Naive thymus-derived CD4-positive, alpha-beta T cell (primary cell): Measurements from ENCODE around the gene TSHZ2. TPM values are rescaled to one million over a fixed set of nuclear protein-coding genes. Genes with fewer than 3 reads are reported as not detected.

Source experiments
- ATAC-seq: fragments of 150-1000 bp; cut with Tn5 transposase; 2 replicates; pipeline ENCODE4 v1.10.0; 2021; ENCODE audit warnings: mild to moderate bottlenecking, moderate library complexity
- CTCF ChIA-PET: fragments of 350-600 bp; sonication (Branson Sonifier 250); formaldehyde crosslinking; loops from one replicate; lab custom pipeline; 2021; ENCODE audit warnings: antibody characterized with exemption; lab: Charles Lee
- POLR2A ChIA-PET: fragments of 350-600 bp; sonication (Branson Sonifier 250); formaldehyde crosslinking; loops from one replicate; lab custom pipeline; 2021; ENCODE audit warnings: antibody characterized with exemption, inconsistent platforms; lab: Charles Lee
- DNase-seq, 9 donors: peaks; one replicate each; pipeline versions ENCODE4 v3.0.0 to v3.0.0-alpha.2; 2020 to 2022; ENCODE audit warnings: mixed read lengths in 1 of 9
- H3K27ac ChIP-seq: one replicate; pipeline ENCODE4 v1.7.0; 2013; ENCODE audit warnings: mild to moderate bottlenecking, low read depth, low read length, moderate library complexity
- H3K27me3 ChIP-seq, 2 donors: one replicate each; pipeline ENCODE4 v1.7.0; 2013; ENCODE audit warnings: low read length in 2 of 2, mild to moderate bottlenecking in 2 of 2, moderate library complexity in 2 of 2; ENCODE audit not compliant: control insufficient read depth in 2 of 2, insufficient read depth in 2 of 2
- H3K36me3 ChIP-seq, 3 experiments: 1 replicate in 2 of 3; 2 replicates in 1 of 3; pipeline ENCODE4 v1.7.0; 2013; ENCODE audit warnings: low read length in 3 of 3, mild to moderate bottlenecking in 3 of 3, moderate library complexity in 1 of 3; ENCODE audit not compliant: insufficient read depth in 3 of 3, control insufficient read depth in 2 of 3
- H3K4me1 ChIP-seq, 2 donors: one replicate each; pipeline ENCODE4 v1.7.0; 2013; ENCODE audit warnings: low read length in 2 of 2, mild to moderate bottlenecking in 2 of 2, moderate library complexity in 1 of 2; ENCODE audit not compliant: control insufficient read depth in 2 of 2, insufficient read depth in 2 of 2
- H3K4me3 ChIP-seq: 2 replicates; pipeline ENCODE4 v1.7.0; 2013; ENCODE audit warnings: mild to moderate bottlenecking, low read length
- H3K9me3 ChIP-seq, 3 experiments: 1 replicate in 2 of 3; 2 replicates in 1 of 3; pipeline ENCODE4 v1.7.0; 2013; ENCODE audit warnings: low read length in 3 of 3; ENCODE audit not compliant: control insufficient read depth in 2 of 3
- H3K27ac Mint-ChIP-seq, 9 donors: one replicate each; pipeline ENCODE4 v1.8.0; 2020 to 2022; ENCODE audit warnings: mixed read lengths in 9 of 9, mild to moderate bottlenecking in 8 of 9, moderate library complexity in 5 of 9, inconsistent platforms in 2 of 9
- H3K27me3 Mint-ChIP-seq, 5 donors: one replicate each; pipeline ENCODE4 v1.8.0; 2021 to 2022; ENCODE audit warnings: mixed read lengths in 5 of 5, mild to moderate bottlenecking in 1 of 5
- H3K36me3 Mint-ChIP-seq, 5 donors: one replicate each; pipeline ENCODE4 v1.8.0; 2020 to 2022; ENCODE audit warnings: mixed read lengths in 5 of 5, mild to moderate bottlenecking in 3 of 5, inconsistent platforms in 1 of 5
- H3K4me1 Mint-ChIP-seq, 7 donors: one replicate each; pipeline ENCODE4 v1.8.0; 2020 to 2022; ENCODE audit warnings: mixed read lengths in 7 of 7, mild to moderate bottlenecking in 3 of 7, inconsistent platforms in 1 of 7
- H3K4me3 Mint-ChIP-seq, 10 donors: one replicate each; pipeline ENCODE4 v1.8.0; 2020 to 2022; ENCODE audit warnings: mild to moderate bottlenecking in 10 of 10, mixed read lengths in 10 of 10, moderate library complexity in 6 of 10, inconsistent platforms in 2 of 10
- H3K9me3 Mint-ChIP-seq, 11 donors: one replicate each; pipeline ENCODE4 v1.8.0; 2020 to 2022; ENCODE audit warnings: mixed read lengths in 11 of 11, mild to moderate bottlenecking in 4 of 11, inconsistent platforms in 1 of 11, moderate library complexity in 1 of 11
- intact Hi-C, 2 donors: fragments of 100-400 bp; cut with micrococcal nuclease; formaldehyde crosslinking; loops; one replicate each; pipeline ENCODE4 v1.15.1; 2023
- polyA plus RNA-seq, 2 donors: library from polyadenylated mRNA; unstranded; fragments of 300-500 nt; fragmentation: Illumina TruSeq; gene quantifications; one replicate each; pipeline ENCODE4 v1.2.3, GENCODE V29; 2021
- total RNA-seq, 6 experiments: library from RNA in 5 of 6; stranded (reverse) in 5 of 6; gene quantifications; 1 replicate in 5 of 6; 2 replicates in 1 of 6; pipeline ENCODE4 v1.2.3 and lab custom pipeline; 2021 to 2026

The TSHZ2 gene
- total and polyA plus RNA-seq, 7 experiments from 2014 or later = 6.0 to 84.5 (median 42.5) TPM

GRCh38 chr20:53255102-53255710, 283.0 kb downstream of the TSHZ2 start:
- peak overlapping the region in 1 of 9 donors; percentile 31 for H3K27ac Mint-ChIP-seq
- peaks cover 13 to 62% (median 19%) of the 10 kb centered on the region in 5 donors for H3K36me3 Mint-ChIP-seq
- peaks cover 0 to 10% (median 0%) of the 10 kb centered on the region in 7 donors for H3K4me1 Mint-ChIP-seq
- Histone ChIP-seq H3K36me3 (peaks cover 0 to 16% (median 0%) of the 10 kb centered on the region in 3 experiments), H3K4me1 (no peaks in the 10 kb centered on the region), H3K27ac (no peak overlapping the region), H3K4me3 (no peak overlapping the region), H3K27me3 (no peaks in the 10 kb centered on the region), H3K9me3 (no peaks in the 10 kb centered on the region)
- peaks cover 0 to 2% (median 0%) of the 10 kb centered on the region in 11 donors for H3K9me3 Mint-ChIP-seq
- CTCF ChIA-PET = no interaction called here
- POLR2A ChIA-PET = no interaction called here
- no peak overlapping the region for H3K4me3 Mint-ChIP-seq
- H3K27me3 Mint-ChIP-seq = no peaks in the 10 kb centered on the region
- DNase-seq (no peak), ATAC-seq (no peak)
- intact Hi-C loops = no loop called here

GRCh38 chr20:53258741-53259140, 286.6 kb downstream of the TSHZ2 start:
- Histone ChIP-seq H3K27me3 (no peaks in the 10 kb centered on the region), H3K4me1 (no peaks in the 10 kb centered on the region), H3K27ac (no peak overlapping the region), H3K9me3 (no peaks in the 10 kb centered on the region), H3K4me3 (no peak overlapping the region), H3K36me3 (peaks cover 0 to 12% (median 0%) of the 10 kb centered on the region in 3 experiments)
- peaks cover 0 to 12% (median 0%) of the 10 kb centered on the region in 7 donors for H3K4me1 Mint-ChIP-seq
- no peak overlapping the region for H3K27ac Mint-ChIP-seq
- ATAC-seq (no peak), DNase-seq (no peak)
- CTCF ChIA-PET = no interaction called here
- peaks cover 0 to 2% (median 0%) of the 10 kb centered on the region in 11 donors for H3K9me3 Mint-ChIP-seq
- POLR2A ChIA-PET = no interaction called here
- H3K36me3 Mint-ChIP-seq = peaks cover 8 to 45% (median 15%) of the 10 kb centered on the region in 5 donors
- H3K27me3 Mint-ChIP-seq = peaks cover 0 to 5% (median 0%) of the 10 kb centered on the region in 5 donors
- H3K4me3 Mint-ChIP-seq = no peak overlapping the region
- intact Hi-C loops = no loop called here

GRCh38 chr20:53260168-53260567, 288.0 kb downstream of the TSHZ2 start:
- Histone ChIP-seq H3K27ac (no peak overlapping the region), H3K9me3 (no peaks in the 10 kb centered on the region), H3K4me3 (no peak overlapping the region), H3K4me1 (no peaks in the 10 kb centered on the region), H3K27me3 (no peaks in the 10 kb centered on the region), H3K36me3 (peaks cover 0 to 4% (median 0%) of the 10 kb centered on the region in 3 experiments)
- H3K9me3 Mint-ChIP-seq = peaks cover 0 to 2% (median 0%) of the 10 kb centered on the region in 11 donors
- intact Hi-C loops = no loop called here
- no peak overlapping the region for H3K4me3 Mint-ChIP-seq
- H3K27ac Mint-ChIP-seq = no peak overlapping the region
- peaks cover 0 to 5% (median 0%) of the 10 kb centered on the region in 5 donors for H3K27me3 Mint-ChIP-seq
- ATAC-seq (no peak), DNase-seq (no peak)
- peaks cover 0 to 12% (median 0%) of the 10 kb centered on the region in 7 donors for H3K4me1 Mint-ChIP-seq
- POLR2A ChIA-PET = no interaction called here
- CTCF ChIA-PET = no interaction called here
- H3K36me3 Mint-ChIP-seq = peaks cover 2 to 31% (median 7%) of the 10 kb centered on the region in 5 donors

- Histone ChIP-seq H3K4me3 (no peak overlapping the region), H3K9me3 (no peaks in the 10 kb centered on the region), H3K4me1 (no peaks in the 10 kb centered on the region), H3K27me3 (no peaks in the 10 kb centered on the region), H3K36me3 (peaks cover 0 to 4% (median 0%) of the 10 kb centered on the region in 3 experiments), H3K27ac (no peak overlapping the region)
- peaks cover 0 to 5% (median 0%) of the 10 kb centered on the region in 5 donors for H3K27me3 Mint-ChIP-seq
- DNase-seq = no peak
- ATAC-seq = no peak
- intact Hi-C loops = no loop called here
- peaks cover 2 to 27% (median 7%) of the 10 kb centered on the region in 5 donors for H3K36me3 Mint-ChIP-seq
- H3K9me3 Mint-ChIP-seq = peaks cover 0 to 2% (median 0%) of the 10 kb centered on the region in 11 donors
- POLR2A ChIA-PET = no interaction called here
- CTCF ChIA-PET = no interaction called here
- peaks cover 0 to 12% (median 0%) of the 10 kb centered on the region in 7 donors for H3K4me1 Mint-ChIP-seq
- no peak overlapping the region for H3K4me3 Mint-ChIP-seq
- H3K27ac Mint-ChIP-seq = no peak overlapping the region
Observed at GRCh38 chr20:53260591-53260990, 288.4 kb downstream of the TSHZ2 start.

GRCh38 chr20:53262365-53262764, 290.2 kb downstream of the TSHZ2 start:
- ATAC-seq (no peak), DNase-seq (no peak)
- ChIA-PET CTCF (no interaction called here), POLR2A (interaction anchor here (0.6 to 0.9 kb wide), 2 partner anchors 18 to 308 kb away, joined by 3 read pairs; no protein-coding TSS in a partner anchor)
- intact Hi-C loops = no loop called here
- H3K27me3 Mint-ChIP-seq = peaks cover 0 to 5% (median 0%) of the 10 kb centered on the region in 5 donors
- peaks cover 0 to 12% (median 0%) of the 10 kb centered on the region in 7 donors for H3K4me1 Mint-ChIP-seq
- no peaks in the 10 kb centered on the region for H3K9me3 ChIP-seq
- H3K36me3 ChIP-seq = no peaks in the 10 kb centered on the region
- H3K36me3 Mint-ChIP-seq = peaks cover 0 to 27% (median 7%) of the 10 kb centered on the region in 5 donors
- H3K9me3 Mint-ChIP-seq = peaks cover 0 to 2% (median 0%) of the 10 kb centered on the region in 11 donors
- H3K4me1 ChIP-seq = no peaks in the 10 kb centered on the region
- H3K27ac ChIP-seq = no peak overlapping the region
- no peak overlapping the region for H3K4me3 ChIP-seq
- H3K27ac Mint-ChIP-seq = peak overlapping the region in 1 of 9 donors; percentile 9
- H3K27me3 ChIP-seq = no peaks in the 10 kb centered on the region
- H3K4me3 Mint-ChIP-seq = no peak overlapping the region

GRCh38 chr20:53263554-53264438, 291.6 kb downstream of the TSHZ2 start:
- H3K36me3 Mint-ChIP-seq = peaks cover 0 to 20% (median 7%) of the 10 kb centered on the region in 5 donors
- POLR2A ChIA-PET = no interaction called here
- CTCF ChIA-PET = interaction anchor here (0.6 kb wide), 1 partner anchor 89 kb away, joined by 3 read pairs; no protein-coding TSS in a partner anchor
- no peaks in the 10 kb centered on the region for H3K36me3 ChIP-seq
- no peaks in the 10 kb centered on the region for H3K27me3 ChIP-seq
- peaks cover 0 to 5% (median 0%) of the 10 kb centered on the region in 5 donors for H3K27me3 Mint-ChIP-seq
- DNase-seq (no peak), ATAC-seq (no peak)
- H3K4me1 Mint-ChIP-seq = peaks cover 0 to 15% (median 0%) of the 10 kb centered on the region in 7 donors
- H3K27ac ChIP-seq = no peak overlapping the region
- no peak overlapping the region for H3K27ac Mint-ChIP-seq
- H3K4me3 Mint-ChIP-seq = no peak overlapping the region
- H3K9me3 Mint-ChIP-seq = no peaks in the 10 kb centered on the region
- intact Hi-C loops = no loop called here
- H3K4me3 ChIP-seq = no peak overlapping the region
- no peaks in the 10 kb centered on the region for H3K9me3 ChIP-seq
- H3K4me1 ChIP-seq = no peaks in the 10 kb centered on the region
